ENCODE results near the gene MYO7A.

Gene MYO7A

GRCh38 chr11:77112641-77113381, 15.2 kb upstream of the MYO7A start:
- no peak for DNase-seq

- DNase-seq = no peak
Measured at GRCh38 chr11:77113382-77114088, 14.5 kb upstream of the MYO7A start.

- DNase-seq = no peak
Measured at GRCh38 chr11:77114089-77114463, 14.0 kb upstream of the MYO7A start.

- DNase-seq = no peak
Measured at GRCh38 chr11:77115181-77115611, 12.8 kb upstream of the MYO7A start.

- DNase-seq = no peak
Measured at GRCh38 chr11:77115956-77116355, 12.1 kb upstream of the MYO7A start.

- DNase-seq = no peak
Measured at GRCh38 chr11:77117492-77117891, 10.6 kb upstream of the MYO7A start.

GRCh38 chr11:77118086-77118485, 10.0 kb upstream of the MYO7A start:
- DNase-seq = no peak

- no peak for DNase-seq
Measured at GRCh38 chr11:77118971-77119370, 9.1 kb upstream of the MYO7A start.

- no peak for DNase-seq
Measured at GRCh38 chr11:77119531-77119936, 8.5 kb upstream of the MYO7A start.

GRCh38 chr11:77120571-77120970, 7.5 kb upstream of the MYO7A start:
- no peak for DNase-seq

- no peak for DNase-seq
Measured at GRCh38 chr11:77121096-77121640, 6.9 kb upstream of the MYO7A start.

- no peak for DNase-seq
Measured at GRCh38 chr11:77121876-77122575, 6.0 kb upstream of the MYO7A start.

GRCh38 chr11:77122576-77123212, 5.4 kb upstream of the MYO7A start:
- no peak for DNase-seq

GRCh38 chr11:77123591-77123990, 4.5 kb upstream of the MYO7A start:
- no peak for DNase-seq

GRCh38 chr11:77124041-77124440, 4.0 kb upstream of the MYO7A start:
- no peak for DNase-seq

- no peak for DNase-seq
Measured at GRCh38 chr11:77124488-77124887, 3.6 kb upstream of the MYO7A start.

- no peak for DNase-seq
Measured at GRCh38 chr11:77125191-77125590, 2.9 kb upstream of the MYO7A start.

- no peak for DNase-seq
Measured at GRCh38 chr11:77125695-77126094, 2.4 kb upstream of the MYO7A start.

GRCh38 chr11:77126156-77126775, 1.8 kb upstream of the MYO7A start:
- DNase-seq = no peak

GRCh38 chr11:77126861-77127234, 1.2 kb upstream of the MYO7A start:
- DNase-seq = no peak

- peak; percentile 26 for DNase-seq
Measured at GRCh38 chr11:77127235-77127911, 673 bp upstream of the MYO7A start.
